ENCODE data around the gene SPECC1.

GRCh38 chr17:19986941-19987861, 22.0 kb upstream of the SPECC1 start:
- TF ChIP-seq CTCF (IDR thresholded peaks at IDR 0.05; ENCODE audit: low read depth, low read length, poor library complexity, severe bottlenecking): no peak
- no peak for TF ChIP-seq EZH2phosphoT487 (IDR thresholded peaks at IDR 0.05; ENCODE audit: borderline replicate concordance, low read length)
